GM18526 (cell line): Measurements from ENCODE around the gene GAK.

Source experiments
- POLR2A ChIP-seq: IDR thresholded peaks from 3 replicates; pipeline ENCODE4 v1.6.1; 2011; ENCODE audit not compliant: insufficient read length; ENCODE audit errors: extremely low read depth

The GAK gene

GRCh38 chr4:931960-932712 lies at the start of gene GAK, which contains the start of gene TMEM175:
GAK (minus strand) TSS chr4:932316; CDS start chr4:932187, 129 bp downstream.
TMEM175 (plus strand) TSS chr4:932460; CDS start chr4:947740, 15,280 bp downstream.
- TF ChIP-seq POLR2A, result peak; percentile 92

- TF ChIP-seq POLR2A, result no peak
These were observed 47.0 kb upstream of the GAK start for GRCh38 chr4:978957-979701.

- TF ChIP-seq POLR2A, result no peak
These were observed 42.6 kb upstream of the GAK start for GRCh38 chr4:974668-975067.

- peak; percentile 43 for TF ChIP-seq POLR2A
These were observed 41.6 kb upstream of the GAK start, which contains the start of gene DGKQ for GRCh38 chr4:973431-974397. DGKQ (minus strand) TSS chr4:973569; CDS start chr4:973482, 87 bp downstream.

GRCh38 chr4:972651-973424 lies 40.7 kb upstream of the GAK start:
- no peak for TF ChIP-seq POLR2A

GRCh38 chr4:971666-972500 lies 39.8 kb upstream of the GAK start:
- TF ChIP-seq POLR2A, result no peak

GRCh38 chr4:970854-971520 lies 38.9 kb upstream of the GAK start:
- no peak for TF ChIP-seq POLR2A

- no peak for TF ChIP-seq POLR2A
These were observed 38.1 kb upstream of the GAK start for GRCh38 chr4:970046-970745.

GRCh38 chr4:968621-969394 lies 36.7 kb upstream of the GAK start:
- no peak for TF ChIP-seq POLR2A

- TF ChIP-seq POLR2A, result no peak
These were observed 36.1 kb upstream of the GAK start for GRCh38 chr4:968221-968620.

GRCh38 chr4:967113-968104 lies 35.3 kb upstream of the GAK start:
- no peak for TF ChIP-seq POLR2A
